ENCODE measurements around the gene PARP15. TPM values are rescaled to one million over a fixed set of nuclear protein-coding genes. Genes with fewer than 3 reads are reported as not detected.

Gene PARP15
- total RNA-seq, 1 donor from 2014 or later = 0.29 TPM

GRCh38 chr3:122662505-122662904, 85.1 kb downstream of the PARP15 start:
- DNase-seq = no peak
- Mint-ChIP-seq H3K27ac (ENCODE audit: unreplicated experiment) (no peak overlapping the region), H3K9me3 (ENCODE audit: unreplicated experiment) (peaks cover 1% of the 10 kb centered on the region), H3K4me1 (ENCODE audit: low read depth, unreplicated experiment) (no peaks in the 10 kb centered on the region), H3K27me3 (ENCODE audit: unreplicated experiment) (peaks cover 2% of the 10 kb centered on the region), H3K36me3 (ENCODE audit: unreplicated experiment) (peaks cover 15% of the 10 kb centered on the region), H3K4me3 (ENCODE audit: unreplicated experiment) (no peak overlapping the region)
- no peak for TF ChIP-seq CTCF (IDR thresholded peaks at IDR 0.05; ENCODE audit: partially characterized antibody, unreplicated experiment)

- Mint-ChIP-seq H3K27ac (ENCODE audit: unreplicated experiment) (no peak overlapping the region), H3K4me3 (ENCODE audit: unreplicated experiment) (no peak overlapping the region), H3K36me3 (ENCODE audit: unreplicated experiment) (peaks cover 15% of the 10 kb centered on the region), H3K4me1 (ENCODE audit: low read depth, unreplicated experiment) (no peaks in the 10 kb centered on the region), H3K9me3 (ENCODE audit: unreplicated experiment) (peaks cover 1% of the 10 kb centered on the region), H3K27me3 (ENCODE audit: unreplicated experiment) (no peaks in the 10 kb centered on the region)
- no peak for TF ChIP-seq CTCF (IDR thresholded peaks at IDR 0.05; ENCODE audit: partially characterized antibody, unreplicated experiment)
- no peak for DNase-seq
These were observed 87.9 kb downstream of the PARP15 start for GRCh38 chr3:122665226-122665786.

- no peak for TF ChIP-seq CTCF (IDR thresholded peaks at IDR 0.05; ENCODE audit: partially characterized antibody, unreplicated experiment)
- no peak overlapping the region for H3K4me3 Mint-ChIP-seq (ENCODE audit: unreplicated experiment)
- no peak for DNase-seq
- no peak overlapping the region for H3K27ac Mint-ChIP-seq (ENCODE audit: unreplicated experiment)
- H3K36me3 Mint-ChIP-seq (ENCODE audit: unreplicated experiment) = peaks cover 10% of the 10 kb centered on the region
- no peaks in the 10 kb centered on the region for H3K27me3 Mint-ChIP-seq (ENCODE audit: unreplicated experiment)
- H3K9me3 Mint-ChIP-seq (ENCODE audit: unreplicated experiment) = peaks cover 1% of the 10 kb centered on the region
- H3K4me1 Mint-ChIP-seq (ENCODE audit: low read depth, unreplicated experiment) = no peaks in the 10 kb centered on the region
These were observed 88.4 kb downstream of the PARP15 start for GRCh38 chr3:122665881-122666280.

- Mint-ChIP-seq H3K36me3 (ENCODE audit: unreplicated experiment) (no peaks in the 10 kb centered on the region), H3K4me1 (ENCODE audit: low read depth, unreplicated experiment) (no peaks in the 10 kb centered on the region), H3K27ac (ENCODE audit: unreplicated experiment) (no peak overlapping the region), H3K9me3 (ENCODE audit: unreplicated experiment) (no peaks in the 10 kb centered on the region), H3K4me3 (ENCODE audit: unreplicated experiment) (no peak overlapping the region), H3K27me3 (ENCODE audit: unreplicated experiment) (no peaks in the 10 kb centered on the region)
- no peak for TF ChIP-seq CTCF (IDR thresholded peaks at IDR 0.05; ENCODE audit: partially characterized antibody, unreplicated experiment)
- no peak for DNase-seq
These were observed 91.7 kb downstream of the PARP15 start for GRCh38 chr3:122668930-122669730.

- TF ChIP-seq CTCF (IDR thresholded peaks at IDR 0.05; ENCODE audit: partially characterized antibody, unreplicated experiment) = no peak
- no peaks in the 10 kb centered on the region for H3K9me3 Mint-ChIP-seq (ENCODE audit: unreplicated experiment)
- no peaks in the 10 kb centered on the region for H3K4me1 Mint-ChIP-seq (ENCODE audit: low read depth, unreplicated experiment)
These were observed 94.1 kb downstream of the PARP15 start for GRCh38 chr3:122671553-122671952.

More at GRCh38 chr3:122671553-122671952, 94.1 kb downstream of the PARP15 start:
- Mint-ChIP-seq H3K36me3 (ENCODE audit: unreplicated experiment) (no peaks in the 10 kb centered on the region), H3K4me3 (ENCODE audit: unreplicated experiment) (no peak overlapping the region), H3K27ac (ENCODE audit: unreplicated experiment) (no peak overlapping the region), H3K27me3 (ENCODE audit: unreplicated experiment) (no peaks in the 10 kb centered on the region)
- no peak for DNase-seq
